Measurements from ENCODE around the gene MT1F.

MT1F gene

DNA sequence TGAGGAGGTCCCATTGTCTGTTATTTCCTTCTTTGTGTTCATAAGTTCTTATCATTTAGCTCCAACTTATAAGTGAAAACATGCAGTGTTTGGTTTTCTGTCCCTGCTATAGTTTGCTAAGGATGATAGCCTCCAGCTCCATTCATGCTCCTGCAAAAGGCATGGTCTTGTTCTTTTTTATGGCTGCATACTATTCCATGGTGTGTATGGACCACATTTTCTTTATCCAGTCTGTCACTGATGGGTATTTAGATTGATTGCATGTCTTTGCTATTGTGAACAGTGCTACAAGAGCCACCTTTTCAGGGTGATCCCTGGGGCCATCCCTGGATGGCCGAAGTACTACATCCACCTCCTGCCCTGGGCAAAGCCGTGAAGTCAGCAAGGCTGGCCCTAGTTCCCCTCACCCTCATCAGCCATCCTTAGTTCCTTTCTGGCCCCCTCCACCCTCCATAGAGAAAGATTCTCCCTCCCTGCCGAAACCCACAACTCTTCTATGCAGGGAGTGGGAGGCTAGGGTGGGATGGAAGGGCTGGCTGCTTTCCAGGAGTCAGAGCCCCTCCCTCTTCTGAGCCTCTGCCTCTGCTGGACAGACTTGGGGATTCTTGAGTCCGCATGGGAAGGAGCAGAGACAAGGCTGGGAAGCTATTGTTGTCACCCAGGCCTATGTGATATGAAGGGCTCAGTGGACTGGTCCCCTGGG lies 32.8 kb downstream of the MT1F start:
- TF ChIP-seq, protein P1, sequence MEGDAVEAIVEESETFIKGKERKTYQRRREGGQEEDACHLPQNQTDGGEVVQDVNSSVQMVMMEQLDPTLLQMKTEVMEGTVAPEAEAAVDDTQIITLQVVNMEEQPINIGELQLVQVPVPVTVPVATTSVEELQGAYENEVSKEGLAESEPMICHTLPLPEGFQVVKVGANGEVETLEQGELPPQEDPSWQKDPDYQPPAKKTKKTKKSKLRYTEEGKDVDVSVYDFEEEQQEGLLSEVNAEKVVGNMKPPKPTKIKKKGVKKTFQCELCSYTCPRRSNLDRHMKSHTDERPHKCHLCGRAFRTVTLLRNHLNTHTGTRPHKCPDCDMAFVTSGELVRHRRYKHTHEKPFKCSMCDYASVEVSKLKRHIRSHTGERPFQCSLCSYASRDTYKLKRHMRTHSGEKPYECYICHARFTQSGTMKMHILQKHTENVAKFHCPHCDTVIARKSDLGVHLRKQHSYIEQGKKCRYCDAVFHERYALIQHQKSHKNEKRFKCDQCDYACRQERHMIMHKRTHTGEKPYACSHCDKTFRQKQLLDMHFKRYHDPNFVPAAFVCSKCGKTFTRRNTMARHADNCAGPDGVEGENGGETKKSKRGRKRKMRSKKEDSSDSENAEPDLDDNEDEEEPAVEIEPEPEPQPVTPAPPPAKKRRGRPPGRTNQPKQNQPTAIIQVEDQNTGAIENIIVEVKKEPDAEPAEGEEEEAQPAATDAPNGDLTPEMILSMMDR (IDR thresholded peaks at IDR 0.05; ENCODE audit: low read length, missing control alignments), result no peak
- no peak overlapping the region for H3K4me3 ChIP-seq (replicated peaks; ENCODE audit: low read depth, low read length)
- DNase-seq (ENCODE audit: low read depth), result no peak

DNA sequence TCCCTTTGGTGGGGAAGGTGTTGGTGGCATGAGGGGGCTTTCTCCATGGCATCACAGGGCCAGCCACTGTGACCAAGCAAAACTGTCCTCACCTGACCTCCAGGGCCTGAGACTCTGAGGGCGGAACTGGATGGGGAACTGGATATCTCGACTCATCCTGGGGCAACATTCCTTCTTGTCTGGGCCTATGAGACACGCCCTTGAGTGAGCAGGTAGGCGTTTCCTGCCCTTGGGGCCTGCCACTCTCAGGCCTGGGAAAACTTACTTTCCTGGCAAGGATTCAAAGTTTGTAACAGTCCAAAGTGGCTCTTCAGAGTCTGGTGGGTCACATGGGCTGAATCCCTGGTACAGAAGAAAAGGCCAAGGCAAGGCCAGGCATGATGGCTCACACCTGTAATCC lies 34.1 kb downstream of the MT1F start:
- TF ChIP-seq, protein P1 (IDR thresholded peaks at IDR 0.05; ENCODE audit: low read length, missing control alignments), result no peak
- DNase-seq (ENCODE audit: low read depth), result peak; percentile 32
- H3K4me3 ChIP-seq (replicated peaks; ENCODE audit: low read depth, low read length), result no peak overlapping the region

DNA sequence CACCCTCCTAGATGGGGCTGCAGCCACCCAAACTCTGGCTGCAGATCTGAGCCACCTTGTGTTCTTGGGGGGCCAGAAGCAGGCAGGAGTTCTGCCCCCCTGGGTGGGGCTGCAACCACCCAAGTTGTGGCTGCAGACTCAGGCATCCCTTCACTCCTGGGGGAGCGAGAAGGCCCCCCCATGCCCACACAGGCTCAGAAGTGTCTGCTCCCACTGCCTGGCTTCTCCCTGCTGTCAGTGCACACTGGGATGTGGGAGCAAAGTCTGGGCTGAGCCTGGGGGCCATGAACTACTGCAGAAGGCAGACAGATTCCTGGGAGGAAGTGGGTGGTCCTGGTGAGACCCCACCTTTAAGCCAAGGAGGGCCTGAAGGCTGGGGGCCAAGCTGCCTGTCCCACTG lies 37.5 kb downstream of the MT1F start:
- TF ChIP-seq, protein P1 (IDR thresholded peaks at IDR 0.05; ENCODE audit: low read length, missing control alignments), result no peak
- DNase-seq (ENCODE audit: low read depth), result no peak

DNA sequence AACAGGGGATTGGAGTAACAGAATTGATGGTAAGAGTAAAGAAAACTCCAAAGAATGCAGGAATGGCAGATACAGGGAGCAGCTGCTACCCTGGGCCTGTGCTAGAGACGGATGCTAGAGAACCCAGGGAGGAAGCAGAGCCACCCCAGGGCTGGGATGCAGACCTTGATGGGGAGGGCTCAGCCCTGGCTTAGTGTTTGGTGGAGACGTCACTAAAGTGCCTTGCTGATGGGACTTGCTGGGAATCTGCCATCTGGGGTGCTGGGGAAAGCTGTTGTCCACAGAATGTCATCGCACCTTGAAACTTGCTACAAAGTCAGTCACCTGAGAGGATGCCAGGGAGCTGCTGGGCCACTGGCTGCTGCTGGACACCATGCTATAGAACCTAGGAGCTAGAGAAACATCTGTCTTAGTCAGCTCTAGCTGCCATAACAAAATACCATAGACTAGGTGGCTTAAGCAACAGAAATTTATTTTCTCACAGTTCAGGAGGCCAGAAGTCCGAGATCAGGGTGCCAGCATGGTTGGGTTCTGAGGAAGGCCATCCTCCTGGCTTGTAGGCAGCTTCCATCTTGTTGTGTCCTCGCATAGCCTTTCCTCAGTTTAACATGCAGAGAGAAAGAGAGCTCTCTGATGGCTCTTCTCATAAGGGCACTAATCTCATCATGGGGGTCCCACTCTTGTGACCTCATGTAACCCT lies 39.8 kb downstream of the MT1F start:
- no peak for DNase-seq (ENCODE audit: low read depth)
- TF ChIP-seq, protein P1 (IDR thresholded peaks at IDR 0.05; ENCODE audit: low read length, missing control alignments), result no peak
- no peak overlapping the region for H3K4me3 ChIP-seq (replicated peaks; ENCODE audit: low read depth, low read length)

More for the DNA sequence above, 37.5 kb downstream of the MT1F start:
- H3K4me3 ChIP-seq (replicated peaks; ENCODE audit: low read depth, low read length), result no peak overlapping the region

DNA sequence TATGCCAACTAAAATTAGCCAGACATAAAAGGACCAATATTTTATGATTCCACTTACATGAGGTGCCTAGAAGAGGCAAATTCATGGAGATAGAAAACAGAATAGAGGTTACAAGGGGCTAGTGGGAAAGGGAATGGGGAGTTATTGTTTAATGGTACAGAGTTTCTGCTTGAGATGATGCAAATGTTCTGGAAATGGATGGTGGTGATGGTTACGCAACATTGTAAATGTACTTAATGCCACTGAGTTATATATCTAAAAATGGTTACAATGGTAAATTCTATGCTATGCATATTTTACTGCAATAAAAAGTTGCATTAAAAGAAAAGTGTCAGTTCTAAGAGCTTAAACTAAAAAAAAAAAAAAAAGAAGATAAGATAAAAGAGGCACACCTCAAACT lies 42.4 kb downstream of the MT1F start:
- peak; percentile 53 for DNase-seq (ENCODE audit: low read depth)
- TF ChIP-seq, protein P1 (IDR thresholded peaks at IDR 0.05; ENCODE audit: low read length, missing control alignments), result no peak
- H3K4me3 ChIP-seq (replicated peaks; ENCODE audit: low read depth, low read length), result no peak overlapping the region

DNA sequence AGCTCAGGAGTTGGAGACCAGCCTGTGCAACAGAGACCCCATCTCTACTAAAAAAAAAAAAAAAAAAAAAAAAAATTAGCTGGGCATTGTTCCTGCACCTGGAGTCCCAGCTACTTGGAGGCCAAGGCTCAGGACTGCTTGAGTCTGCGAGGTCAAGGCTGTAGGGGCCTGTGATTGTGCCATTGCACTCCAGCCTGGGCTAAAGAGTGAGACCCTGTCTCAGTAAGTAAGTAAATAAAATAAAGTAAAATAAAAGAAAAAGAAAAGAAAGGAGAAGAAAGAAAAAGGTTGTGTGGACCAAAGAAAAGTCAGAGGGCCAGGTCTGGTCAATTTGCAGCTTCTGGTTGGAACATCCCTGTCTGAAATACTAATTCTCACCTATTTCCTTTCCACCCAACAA lies 42.9 kb downstream of the MT1F start:
- no peak for DNase-seq (ENCODE audit: low read depth)
- no peak overlapping the region for H3K4me3 ChIP-seq (replicated peaks; ENCODE audit: low read depth, low read length)
- TF ChIP-seq, protein P1 (IDR thresholded peaks at IDR 0.05; ENCODE audit: low read length, missing control alignments), result no peak
